22Rv1 (cell line): Measurements from ENCODE around the gene TMUB2.

Experiments used
- H3K27ac ChIP-seq: fragments of 450-650 bp; 2 replicates; pipeline ENCODE4 v1.5.1; 2017
- CTCF ChIP-seq: fragments of 450-650 bp; IDR thresholded peaks from 2 replicates; pipeline ENCODE4 v1.5.1; 2017; ENCODE audit warnings: mild to moderate bottlenecking
- ZFX ChIP-seq: fragments of 450-650 bp; IDR thresholded peaks from 2 replicates; pipeline ENCODE4 v1.6.1; 2017; ENCODE audit warnings: antibody characterized with exemption, borderline replicate concordance

TMUB2 gene

GRCh38 chr17:44191369-44191768 lies 4.6 kb downstream of the TMUB2 start:
- peak overlapping the region; percentile 52 for H3K27ac ChIP-seq
- no peak for TF ChIP-seq CTCF
- no peak for TF ChIP-seq ZFX

- TF ChIP-seq ZFX (no peak), CTCF (no peak)
- H3K27ac ChIP-seq = peak overlapping the region; percentile 52
Measured at GRCh38 chr17:44191941-44192496, 5.2 kb downstream of the TMUB2 start.

GRCh38 chr17:44192750-44193149 lies 6.0 kb downstream of the TMUB2 start:
- H3K27ac ChIP-seq = peak overlapping the region; percentile 52

GRCh38 chr17:44193326-44194084 lies 6.7 kb downstream of the TMUB2 start:
- no peak for TF ChIP-seq CTCF
- TF ChIP-seq ZFX = no peak
- H3K27ac ChIP-seq = peak overlapping the region; percentile 52

More at GRCh38 chr17:44192750-44193149, 6.0 kb downstream of the TMUB2 start:
- TF ChIP-seq CTCF (no peak), ZFX (no peak)

- TF ChIP-seq CTCF (no peak), ZFX (no peak)
- H3K27ac ChIP-seq = no peak overlapping the region; the same call in 1 of the 2 replicates
Measured at GRCh38 chr17:44197107-44197506, 10.3 kb downstream of the TMUB2 start.

GRCh38 chr17:44197980-44198720 lies 11.4 kb downstream of the TMUB2 start:
- peak overlapping the region; percentile 97 for H3K27ac ChIP-seq
- TF ChIP-seq ZFX = no peak
- TF ChIP-seq CTCF = no peak
